D341Med (cell line): ENCODE results near the gene BIRC6.
A peak's percentile ranks its signal among the peaks of the same experiment; 100 is the strongest.
"Not testable (repeated sequence)": the region's sequence is repeated elsewhere in the genome, so short reads cannot be mapped to it uniquely, and the experiment has no call there.

Experiments used
- DNase-seq: peaks from one replicate; pipeline ENCODE4 v3.0.0; 2012; ENCODE audit warnings: low spot score

The BIRC6 gene, protein sequence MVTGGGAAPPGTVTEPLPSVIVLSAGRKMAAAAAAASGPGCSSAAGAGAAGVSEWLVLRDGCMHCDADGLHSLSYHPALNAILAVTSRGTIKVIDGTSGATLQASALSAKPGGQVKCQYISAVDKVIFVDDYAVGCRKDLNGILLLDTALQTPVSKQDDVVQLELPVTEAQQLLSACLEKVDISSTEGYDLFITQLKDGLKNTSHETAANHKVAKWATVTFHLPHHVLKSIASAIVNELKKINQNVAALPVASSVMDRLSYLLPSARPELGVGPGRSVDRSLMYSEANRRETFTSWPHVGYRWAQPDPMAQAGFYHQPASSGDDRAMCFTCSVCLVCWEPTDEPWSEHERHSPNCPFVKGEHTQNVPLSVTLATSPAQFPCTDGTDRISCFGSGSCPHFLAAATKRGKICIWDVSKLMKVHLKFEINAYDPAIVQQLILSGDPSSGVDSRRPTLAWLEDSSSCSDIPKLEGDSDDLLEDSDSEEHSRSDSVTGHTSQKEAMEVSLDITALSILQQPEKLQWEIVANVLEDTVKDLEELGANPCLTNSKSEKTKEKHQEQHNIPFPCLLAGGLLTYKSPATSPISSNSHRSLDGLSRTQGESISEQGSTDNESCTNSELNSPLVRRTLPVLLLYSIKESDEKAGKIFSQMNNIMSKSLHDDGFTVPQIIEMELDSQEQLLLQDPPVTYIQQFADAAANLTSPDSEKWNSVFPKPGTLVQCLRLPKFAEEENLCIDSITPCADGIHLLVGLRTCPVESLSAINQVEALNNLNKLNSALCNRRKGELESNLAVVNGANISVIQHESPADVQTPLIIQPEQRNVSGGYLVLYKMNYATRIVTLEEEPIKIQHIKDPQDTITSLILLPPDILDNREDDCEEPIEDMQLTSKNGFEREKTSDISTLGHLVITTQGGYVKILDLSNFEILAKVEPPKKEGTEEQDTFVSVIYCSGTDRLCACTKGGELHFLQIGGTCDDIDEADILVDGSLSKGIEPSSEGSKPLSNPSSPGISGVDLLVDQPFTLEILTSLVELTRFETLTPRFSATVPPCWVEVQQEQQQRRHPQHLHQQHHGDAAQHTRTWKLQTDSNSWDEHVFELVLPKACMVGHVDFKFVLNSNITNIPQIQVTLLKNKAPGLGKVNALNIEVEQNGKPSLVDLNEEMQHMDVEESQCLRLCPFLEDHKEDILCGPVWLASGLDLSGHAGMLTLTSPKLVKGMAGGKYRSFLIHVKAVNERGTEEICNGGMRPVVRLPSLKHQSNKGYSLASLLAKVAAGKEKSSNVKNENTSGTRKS (N-terminal part only)

GRCh38 chr2:32356681-32357317 lies at the start of gene BIRC6:
Gene BIRC6 (plus strand): TSS chr2:32357023. CDS start chr2:32357162, 139 bp downstream.
- peak; percentile 96 for DNase-seq

GRCh38 chr2:32310577-32310976 lies 46.2 kb upstream of the BIRC6 start:
- DNase-seq, result no peak

DNA sequence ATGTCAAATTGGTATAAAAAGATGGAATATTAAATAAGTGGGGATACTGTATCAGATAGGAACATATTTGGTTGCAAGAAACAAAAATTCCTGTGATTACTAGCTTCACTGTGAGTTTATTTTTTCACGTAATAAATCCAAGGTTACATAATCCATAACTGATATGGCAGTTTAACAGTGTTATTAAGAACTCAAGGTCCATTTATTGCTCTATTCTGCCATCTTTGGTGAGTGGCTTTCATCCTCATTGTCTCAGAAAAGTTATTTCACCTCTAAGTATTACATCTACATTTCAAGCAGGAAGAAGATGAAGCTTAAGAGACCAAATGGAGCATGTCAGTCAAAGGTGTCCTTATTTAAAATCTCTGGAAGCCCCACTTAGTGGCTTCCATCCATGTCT lies 41.9 kb upstream of the BIRC6 start:
- DNase-seq, result no peak

GRCh38 chr2:32328679-32329078 lies 28.1 kb upstream of the BIRC6 start:
- not testable (repeated sequence) for DNase-seq

DNA sequence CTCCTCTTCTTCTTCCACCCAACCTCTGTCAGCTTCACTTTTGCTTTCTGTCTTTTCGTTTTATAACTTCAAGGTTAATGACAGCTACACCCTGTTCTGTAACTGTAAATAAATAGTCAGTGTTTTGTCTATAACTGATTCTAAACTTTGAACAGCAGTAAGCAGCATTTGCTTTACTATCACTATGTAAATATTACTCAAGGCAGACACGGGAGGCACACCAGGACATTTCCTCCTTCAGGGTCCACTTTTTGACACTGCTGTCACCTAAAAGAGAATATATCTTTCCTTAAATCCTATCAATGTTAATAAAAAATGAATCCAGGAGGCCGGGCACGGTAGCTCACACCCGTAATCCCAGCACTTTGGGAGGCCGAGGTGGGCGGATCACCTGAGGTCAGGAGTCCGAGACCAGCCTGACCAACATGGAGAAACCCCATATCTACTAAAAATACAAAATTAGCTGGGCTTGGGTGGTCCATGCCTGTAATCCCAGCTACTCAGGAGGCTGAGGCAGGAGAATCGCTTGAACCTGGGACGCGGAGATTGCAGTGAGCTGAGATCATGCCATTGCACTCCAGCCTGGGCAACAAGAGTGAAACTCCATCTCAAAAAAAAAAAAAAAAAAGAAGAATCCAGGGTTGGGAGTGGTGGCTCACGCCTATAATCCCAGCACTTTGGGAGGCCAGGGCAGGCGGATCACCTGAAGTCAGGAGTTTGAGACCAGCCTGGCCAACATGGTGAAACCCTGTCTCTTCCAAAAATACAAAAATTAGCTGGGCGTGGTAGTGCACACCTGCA lies 27.4 kb upstream of the BIRC6 start:
- DNase-seq, result not testable (repeated sequence)

- no peak for DNase-seq
Measured at GRCh38 chr2:32330136-32330535, 26.7 kb upstream of the BIRC6 start.

DNA sequence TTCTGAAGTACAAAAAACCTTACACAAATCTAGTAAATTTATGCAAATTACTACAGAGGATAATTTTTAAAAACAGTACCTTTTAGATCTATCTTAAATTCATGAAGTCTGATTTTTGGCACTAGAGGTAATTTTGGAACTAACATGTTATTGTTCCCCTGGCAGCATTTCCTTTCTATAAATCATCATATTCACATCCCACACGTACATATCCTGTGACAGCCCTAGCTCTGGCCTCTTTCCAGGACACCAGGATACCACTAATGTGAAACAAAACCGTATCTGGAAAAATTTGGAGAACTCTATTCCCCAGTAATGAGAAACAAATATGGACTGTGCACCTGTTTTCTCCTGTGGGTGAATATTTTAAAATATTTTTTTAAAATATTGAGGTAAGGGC lies 14.0 kb upstream of the BIRC6 start:
- DNase-seq, result no peak

DNA sequence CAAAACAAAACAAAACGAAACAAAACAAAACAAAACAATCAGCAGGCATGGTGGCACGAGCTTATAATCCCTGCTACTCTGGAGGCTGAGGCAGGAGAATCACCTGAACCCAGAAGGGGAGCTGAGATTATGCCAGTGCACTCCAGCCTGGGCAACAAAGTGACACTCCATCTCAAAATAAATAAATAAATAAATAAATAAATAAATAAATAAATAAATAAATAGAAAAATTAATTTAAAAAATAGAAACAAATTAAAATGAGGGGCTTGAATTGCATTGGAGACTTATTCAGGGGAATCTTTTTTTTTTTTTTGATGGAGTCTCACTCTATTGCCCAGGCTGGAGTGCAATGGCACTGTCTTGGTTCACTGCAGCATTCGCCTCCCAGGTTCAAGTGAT lies 6.0 kb upstream of the BIRC6 start:
- not testable (repeated sequence) for DNase-seq

DNA sequence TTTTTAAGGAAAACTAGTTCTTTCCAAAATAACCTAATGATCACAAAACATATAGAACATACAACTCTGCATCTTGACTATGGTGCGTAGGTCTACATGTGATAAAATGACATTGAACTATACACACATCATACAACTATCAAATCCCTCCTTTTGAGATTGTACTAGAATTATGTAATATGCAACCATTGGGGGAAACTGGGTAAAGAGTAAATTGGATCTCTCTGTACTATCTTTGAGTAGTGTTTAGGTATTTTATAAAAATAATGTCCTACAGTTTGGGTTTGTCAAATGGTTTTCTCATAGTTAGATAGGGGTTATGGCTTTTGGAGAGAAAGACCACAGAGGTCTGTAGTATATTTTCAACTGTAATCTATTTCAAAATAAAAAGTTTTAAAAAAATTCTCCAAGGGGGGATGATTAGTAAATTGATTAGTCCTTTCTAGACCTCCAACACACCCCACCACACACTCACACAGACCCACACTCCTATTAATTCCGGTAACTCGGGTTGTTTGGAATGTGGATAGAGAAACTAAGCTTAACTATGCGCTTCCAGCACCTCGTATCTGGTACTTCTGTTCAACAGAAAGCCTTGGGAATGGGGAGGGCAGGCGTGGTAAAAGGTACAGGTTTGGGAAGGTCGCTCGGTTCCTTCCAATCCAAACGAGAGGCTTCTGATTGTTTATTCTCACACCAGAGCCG lies 695 bp upstream of the BIRC6 start:
- no peak for DNase-seq

GRCh38 chr2:32357318-32358110 lies 691 bp downstream of the BIRC6 start:
- peak; percentile 46 for DNase-seq

DNA sequence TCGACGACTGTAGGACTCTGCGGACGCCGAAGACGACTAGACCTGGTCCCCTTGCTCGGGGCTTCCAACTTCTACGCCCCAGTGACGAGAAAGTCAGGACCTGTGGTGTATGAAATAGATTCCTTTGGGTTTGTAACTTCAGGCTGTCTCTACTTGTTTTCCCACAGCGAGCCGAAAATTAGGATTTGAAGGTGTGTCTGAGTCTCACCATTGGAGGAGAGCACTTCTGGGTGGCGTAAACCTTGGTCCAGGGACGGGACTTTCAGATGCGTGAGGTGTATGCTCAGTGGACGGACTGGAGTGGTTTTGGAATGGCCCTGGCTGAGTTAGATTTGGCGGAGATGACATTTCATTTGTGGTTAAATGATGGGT lies 1.3 kb downstream of the BIRC6 start:
- DNase-seq, result no peak

- no peak for DNase-seq
Measured at GRCh38 chr2:32360416-32360815, 3.6 kb downstream of the BIRC6 start.

- not testable (repeated sequence) for DNase-seq
Measured at GRCh38 chr2:32362997-32363396, 6.2 kb downstream of the BIRC6 start.

DNA sequence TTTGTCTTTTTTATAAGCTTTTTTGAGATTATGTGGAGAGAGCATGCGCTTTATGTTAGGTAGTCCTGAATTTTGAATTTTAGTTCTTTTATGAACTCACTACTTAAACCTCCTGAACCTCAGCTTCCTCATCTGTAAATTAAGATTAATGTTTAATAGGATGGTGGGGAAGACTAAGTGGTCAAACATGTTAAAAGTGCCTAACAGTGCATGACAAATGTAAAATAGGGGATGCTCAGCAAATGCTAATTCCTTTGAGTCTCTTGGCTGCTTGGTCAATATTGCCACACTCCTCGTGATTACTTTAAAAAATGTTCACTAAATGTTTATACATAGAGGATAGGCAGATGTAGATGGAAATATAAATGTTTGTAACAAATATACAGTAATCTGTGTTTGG lies 6.8 kb downstream of the BIRC6 start:
- no peak for DNase-seq

DNA sequence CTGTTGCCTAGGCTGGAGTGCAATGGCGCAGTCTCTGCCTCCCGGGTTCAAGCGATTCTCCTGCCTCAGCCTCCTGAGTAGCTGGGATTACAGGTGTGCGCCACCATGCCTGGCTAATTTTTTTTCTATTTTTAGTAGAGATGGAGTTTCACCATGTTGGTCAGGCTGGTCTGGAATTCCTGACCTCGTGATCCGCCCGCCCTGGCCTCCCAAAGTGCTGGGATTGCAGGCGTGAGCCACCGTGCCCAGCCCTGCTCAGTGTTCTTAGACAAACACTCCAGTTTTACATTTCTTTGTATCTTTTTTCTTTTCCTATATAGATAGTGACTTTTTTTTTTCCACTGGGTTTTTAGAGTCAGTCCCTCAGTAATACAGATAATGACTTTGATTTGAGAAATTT lies 7.5 kb downstream of the BIRC6 start:
- DNase-seq, result not testable (repeated sequence)

GRCh38 chr2:32365679-32366078 lies 8.9 kb downstream of the BIRC6 start:
- DNase-seq, result not testable (repeated sequence)

- no peak for DNase-seq
Measured at GRCh38 chr2:32366595-32366994, 9.8 kb downstream of the BIRC6 start.

- no peak for DNase-seq
Measured at GRCh38 chr2:32369222-32369621, 12.4 kb downstream of the BIRC6 start.

DNA sequence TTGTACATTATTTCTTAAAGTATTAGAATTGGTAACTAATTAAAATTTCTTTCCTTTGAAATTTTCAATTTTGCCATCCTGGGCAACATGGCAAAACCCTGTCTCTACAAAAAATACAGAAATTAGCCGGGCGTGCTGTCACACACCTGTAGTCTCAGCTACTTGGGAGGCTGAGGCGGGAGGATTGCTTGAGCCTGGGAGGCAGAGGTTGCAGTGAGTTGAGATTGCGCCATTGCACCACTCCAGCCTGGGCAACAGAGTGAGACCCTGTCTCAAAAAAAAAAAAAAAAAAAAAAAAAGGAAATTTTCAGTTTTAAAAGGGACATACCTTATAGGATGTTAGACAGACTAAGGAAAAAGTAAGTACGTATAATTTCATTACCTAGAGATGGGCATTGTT lies 14.1 kb downstream of the BIRC6 start:
- not testable (repeated sequence) for DNase-seq
